Suprapubic skin (tissue), 3 donors: ENCODE data around the gene MAGI1.

Experiments used
- POLR2AphosphoS5 ChIP-seq, 3 donors: sonication (generic); formaldehyde crosslinking; IDR thresholded peaks; one replicate each; pipeline ENCODE4 v1.6.1; 2017; ENCODE audit warnings: antibody characterized with exemption in 3 of 3
- TF ChIP-seq, protein P1 (sequence below), 2 donors: fragments of 200-600 bp in 1 of 2; fragments of 450-650 bp in 1 of 2; sonication (generic) in 1 of 2; IDR thresholded peaks; one replicate each; pipeline ENCODE4 v1.5.1; 2016 to 2019; ENCODE audit warnings: antibody characterized with exemption in 2 of 2, mild to moderate bottlenecking in 1 of 2, moderate library complexity in 1 of 2

DNA sequence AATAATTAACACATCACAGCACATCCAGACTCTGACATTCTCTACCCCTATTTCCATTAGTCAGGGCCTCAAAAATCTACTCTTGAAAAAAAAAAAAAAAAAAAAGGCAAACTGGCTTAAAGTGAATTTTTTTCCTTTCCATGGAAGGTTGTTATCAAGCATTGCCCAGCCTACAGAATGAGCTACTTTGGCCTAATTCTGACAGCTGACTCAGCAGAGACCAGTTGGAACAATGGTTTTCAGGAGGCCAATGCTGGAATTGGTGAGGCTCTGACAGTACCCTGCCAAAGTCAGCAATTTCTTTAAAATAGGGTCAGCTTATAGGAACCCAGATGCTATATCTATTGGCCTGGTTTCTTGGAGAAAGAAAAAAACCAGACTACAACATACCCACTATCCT is 454.7 kb downstream of the MAGI1 start:
- TF ChIP-seq, protein P1, sequence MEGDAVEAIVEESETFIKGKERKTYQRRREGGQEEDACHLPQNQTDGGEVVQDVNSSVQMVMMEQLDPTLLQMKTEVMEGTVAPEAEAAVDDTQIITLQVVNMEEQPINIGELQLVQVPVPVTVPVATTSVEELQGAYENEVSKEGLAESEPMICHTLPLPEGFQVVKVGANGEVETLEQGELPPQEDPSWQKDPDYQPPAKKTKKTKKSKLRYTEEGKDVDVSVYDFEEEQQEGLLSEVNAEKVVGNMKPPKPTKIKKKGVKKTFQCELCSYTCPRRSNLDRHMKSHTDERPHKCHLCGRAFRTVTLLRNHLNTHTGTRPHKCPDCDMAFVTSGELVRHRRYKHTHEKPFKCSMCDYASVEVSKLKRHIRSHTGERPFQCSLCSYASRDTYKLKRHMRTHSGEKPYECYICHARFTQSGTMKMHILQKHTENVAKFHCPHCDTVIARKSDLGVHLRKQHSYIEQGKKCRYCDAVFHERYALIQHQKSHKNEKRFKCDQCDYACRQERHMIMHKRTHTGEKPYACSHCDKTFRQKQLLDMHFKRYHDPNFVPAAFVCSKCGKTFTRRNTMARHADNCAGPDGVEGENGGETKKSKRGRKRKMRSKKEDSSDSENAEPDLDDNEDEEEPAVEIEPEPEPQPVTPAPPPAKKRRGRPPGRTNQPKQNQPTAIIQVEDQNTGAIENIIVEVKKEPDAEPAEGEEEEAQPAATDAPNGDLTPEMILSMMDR (IDR thresholded peaks at IDR 0.05) = no peak
- TF ChIP-seq POLR2AphosphoS5 (IDR thresholded peaks at IDR 0.05) = no peak
